Stimulated activated CD8-positive, alpha-beta memory T cell treated with anti-CD3 and anti-CD28 coated beads, Interleukin-2, amount 100 ng/mL, for 1 hour (primary cell): Measurements from ENCODE around the gene SLC35B4.
A peak's percentile ranks its signal among the peaks of the same experiment; 100 is the strongest.

Source experiments
- DNase-seq, 2 donors: peaks; one replicate each; pipeline ENCODE4 v3.0.0-alpha.2; 2020; ENCODE audit warnings: low read depth in 2 of 2

The SLC35B4 gene

GRCh38 chr7:134316539-134317344 lies at the start of gene SLC35B4:
TSS of gene SLC35B4 (minus strand) at chr7:134316930. CDS start at chr7:134316751, 179 bp downstream.
- DNase-seq, result peak; percentile 86 to 87

GRCh38 chr7:134366481-134366880 lies 49.8 kb upstream of the SLC35B4 start:
- DNase-seq, result no peak

GRCh38 chr7:134365341-134366054 lies 48.8 kb upstream of the SLC35B4 start:
- DNase-seq, result no peak

GRCh38 chr7:134364619-134365037 lies 47.9 kb upstream of the SLC35B4 start:
- no peak for DNase-seq

- no peak for DNase-seq
Measured at GRCh38 chr7:134362587-134363483, 46.1 kb upstream of the SLC35B4 start.

- no peak for DNase-seq
Measured at GRCh38 chr7:134359787-134360432, 43.2 kb upstream of the SLC35B4 start.

GRCh38 chr7:134357486-134357885 lies 40.8 kb upstream of the SLC35B4 start:
- no peak for DNase-seq

- DNase-seq, result no peak
Measured at GRCh38 chr7:134356421-134356936, 39.7 kb upstream of the SLC35B4 start.

- DNase-seq, result no peak
Measured at GRCh38 chr7:134355927-134356326, 39.2 kb upstream of the SLC35B4 start.

- no peak for DNase-seq
Measured at GRCh38 chr7:134355004-134355525, 38.3 kb upstream of the SLC35B4 start.

- DNase-seq, result no peak
Measured at GRCh38 chr7:134353411-134353810, 36.7 kb upstream of the SLC35B4 start.

GRCh38 chr7:134351424-134351823 lies 34.7 kb upstream of the SLC35B4 start:
- DNase-seq, result no peak

GRCh38 chr7:134350709-134351108 lies 34.0 kb upstream of the SLC35B4 start:
- no peak for DNase-seq

GRCh38 chr7:134347567-134347966 lies 30.8 kb upstream of the SLC35B4 start:
- DNase-seq, result no peak

- no peak for DNase-seq
Measured at GRCh38 chr7:134343796-134344195, 27.1 kb upstream of the SLC35B4 start.

- no peak for DNase-seq
Measured at GRCh38 chr7:134343136-134343535, 26.4 kb upstream of the SLC35B4 start.

- no peak for DNase-seq
Measured at GRCh38 chr7:134339475-134339874, 22.7 kb upstream of the SLC35B4 start.

- DNase-seq, result no peak
Measured at GRCh38 chr7:134337980-134338379, 21.2 kb upstream of the SLC35B4 start.

- no peak for DNase-seq
Measured at GRCh38 chr7:134334408-134334807, 17.7 kb upstream of the SLC35B4 start.

GRCh38 chr7:134333943-134334342 lies 17.2 kb upstream of the SLC35B4 start:
- DNase-seq, result no peak

GRCh38 chr7:134332892-134333291 lies 16.2 kb upstream of the SLC35B4 start:
- no peak for DNase-seq
